Testis (tissue), 2 donors: ENCODE results near the gene PRKG1.

ENCODE experiments used
- POLR2A ChIP-seq: fragments of 450-650 bp; IDR thresholded peaks from one replicate; pipeline ENCODE4 v1.6.1; 2017; ENCODE audit warnings: antibody characterized with exemption, mild to moderate bottlenecking, moderate library complexity
- TF ChIP-seq, protein P1 (sequence below), 3 experiments: fragments of 450-650 bp in 2 of 3; fragments of 200-600 bp in 1 of 3; sonication (generic) in 1 of 3; IDR thresholded peaks; one replicate each; pipeline ENCODE4 v1.5.1; 2016 to 2019; ENCODE audit warnings: antibody characterized with exemption in 3 of 3, mild to moderate bottlenecking in 2 of 3, moderate library complexity in 1 of 3

DNA sequence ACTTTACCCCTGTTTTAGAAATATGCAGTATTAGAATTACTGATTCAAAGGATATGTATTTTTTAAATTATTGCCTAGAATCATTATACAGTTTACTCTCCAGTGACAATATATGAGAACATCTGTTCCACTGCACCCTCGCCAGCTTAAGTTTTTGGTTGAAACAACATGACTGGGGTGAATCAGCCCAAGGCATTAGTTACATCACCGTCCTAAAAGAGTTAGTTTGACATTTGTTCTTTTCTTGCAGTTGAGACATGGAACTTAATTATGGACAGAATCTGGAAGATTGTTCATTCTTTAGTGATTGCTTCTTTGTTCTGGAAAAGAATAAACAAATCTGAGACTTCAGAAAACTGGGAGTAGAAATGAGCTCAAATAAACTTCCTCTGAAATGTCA is 1072.5 kb downstream of the PRKG1 start:
- TF ChIP-seq POLR2A = no peak
- TF ChIP-seq, protein P1, sequence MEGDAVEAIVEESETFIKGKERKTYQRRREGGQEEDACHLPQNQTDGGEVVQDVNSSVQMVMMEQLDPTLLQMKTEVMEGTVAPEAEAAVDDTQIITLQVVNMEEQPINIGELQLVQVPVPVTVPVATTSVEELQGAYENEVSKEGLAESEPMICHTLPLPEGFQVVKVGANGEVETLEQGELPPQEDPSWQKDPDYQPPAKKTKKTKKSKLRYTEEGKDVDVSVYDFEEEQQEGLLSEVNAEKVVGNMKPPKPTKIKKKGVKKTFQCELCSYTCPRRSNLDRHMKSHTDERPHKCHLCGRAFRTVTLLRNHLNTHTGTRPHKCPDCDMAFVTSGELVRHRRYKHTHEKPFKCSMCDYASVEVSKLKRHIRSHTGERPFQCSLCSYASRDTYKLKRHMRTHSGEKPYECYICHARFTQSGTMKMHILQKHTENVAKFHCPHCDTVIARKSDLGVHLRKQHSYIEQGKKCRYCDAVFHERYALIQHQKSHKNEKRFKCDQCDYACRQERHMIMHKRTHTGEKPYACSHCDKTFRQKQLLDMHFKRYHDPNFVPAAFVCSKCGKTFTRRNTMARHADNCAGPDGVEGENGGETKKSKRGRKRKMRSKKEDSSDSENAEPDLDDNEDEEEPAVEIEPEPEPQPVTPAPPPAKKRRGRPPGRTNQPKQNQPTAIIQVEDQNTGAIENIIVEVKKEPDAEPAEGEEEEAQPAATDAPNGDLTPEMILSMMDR (IDR thresholded peaks at IDR 0.05) = no peak
